ENCODE data around the gene TMEM184A.

DNA sequence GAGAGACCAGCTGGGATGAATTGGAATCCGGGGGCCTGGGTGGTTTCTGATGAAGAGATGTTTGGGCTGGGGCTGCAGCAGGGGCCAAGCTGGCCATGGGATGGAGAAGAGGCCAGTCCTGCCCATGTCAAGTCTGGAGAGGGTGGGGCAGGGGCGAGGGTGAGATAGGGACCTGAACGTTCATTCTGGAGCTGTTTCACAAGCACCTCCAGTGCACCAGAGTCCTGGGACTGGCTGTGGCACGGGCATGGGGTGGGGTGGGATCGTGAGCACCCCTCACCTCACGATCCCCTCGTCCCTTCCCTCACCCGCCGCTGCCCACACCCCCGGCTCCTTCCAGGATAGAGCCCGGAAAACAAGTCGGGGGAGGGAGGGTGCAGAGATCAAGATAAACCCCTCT is 39.6 kb upstream of the TMEM184A start:
- TF ChIP-seq MXI1 (IDR thresholded peaks at IDR 0.05; ENCODE audit: borderline replicate concordance, low read depth, low read length): no peak
- TF ChIP-seq, protein P1, sequence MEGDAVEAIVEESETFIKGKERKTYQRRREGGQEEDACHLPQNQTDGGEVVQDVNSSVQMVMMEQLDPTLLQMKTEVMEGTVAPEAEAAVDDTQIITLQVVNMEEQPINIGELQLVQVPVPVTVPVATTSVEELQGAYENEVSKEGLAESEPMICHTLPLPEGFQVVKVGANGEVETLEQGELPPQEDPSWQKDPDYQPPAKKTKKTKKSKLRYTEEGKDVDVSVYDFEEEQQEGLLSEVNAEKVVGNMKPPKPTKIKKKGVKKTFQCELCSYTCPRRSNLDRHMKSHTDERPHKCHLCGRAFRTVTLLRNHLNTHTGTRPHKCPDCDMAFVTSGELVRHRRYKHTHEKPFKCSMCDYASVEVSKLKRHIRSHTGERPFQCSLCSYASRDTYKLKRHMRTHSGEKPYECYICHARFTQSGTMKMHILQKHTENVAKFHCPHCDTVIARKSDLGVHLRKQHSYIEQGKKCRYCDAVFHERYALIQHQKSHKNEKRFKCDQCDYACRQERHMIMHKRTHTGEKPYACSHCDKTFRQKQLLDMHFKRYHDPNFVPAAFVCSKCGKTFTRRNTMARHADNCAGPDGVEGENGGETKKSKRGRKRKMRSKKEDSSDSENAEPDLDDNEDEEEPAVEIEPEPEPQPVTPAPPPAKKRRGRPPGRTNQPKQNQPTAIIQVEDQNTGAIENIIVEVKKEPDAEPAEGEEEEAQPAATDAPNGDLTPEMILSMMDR (conservative IDR thresholded peaks at IDR 0.05; ENCODE audit: low read depth, low read length): no peak
- TF ChIP-seq RAD21 (IDR thresholded peaks at IDR 0.05; ENCODE audit: low read length): no peak
- TF ChIP-seq SMC3 (IDR thresholded peaks at IDR 0.05; ENCODE audit: low read depth, low read length): no peak
- TF ChIP-seq MAFK (IDR thresholded peaks at IDR 0.05; ENCODE audit: low read depth, low read length): no peak
- TF ChIP-seq POLR2A (IDR thresholded peaks at IDR 0.05; ENCODE audit: low read depth, low read length): no peak
- no peak for TF ChIP-seq RCOR1 (IDR thresholded peaks at IDR 0.05; ENCODE audit: insufficient replicate concordance, low read length)
- TF ChIP-seq NFE2L2 (IDR thresholded peaks at IDR 0.05; ENCODE audit: low read depth, low read length): no peak
